Esophagus squamous epithelium (tissue), 5 donors: Measurements from ENCODE around the gene PRCP. TPM values are rescaled to one million over a fixed set of nuclear protein-coding genes. Genes with fewer than 3 reads are reported as not detected.

Source experiments
- DNase-seq: peaks from one replicate; lab custom pipeline; 2025; lab: John Stamatoyannopoulos, UW
- H3K27ac ChIP-seq, 4 donors: fragments of 200-600 bp; sonication (generic); one replicate each; pipeline ENCODE4 v1.5.1; 2016 to 2019; ENCODE audit warnings: mild to moderate bottlenecking in 1 of 4
- H3K27me3 ChIP-seq, 4 donors: fragments of 200-600 bp; sonication (generic); 1 replicate in 3 of 4; 2 replicates in 1 of 4; pipeline versions ENCODE4 v1.5.1 to v1.6.0; 2017 to 2021; ENCODE audit warnings: antibody characterized with exemption in 1 of 4
- H3K36me3 ChIP-seq, 3 donors: fragments of 200-600 bp; sonication (generic); one replicate each; pipeline ENCODE4 v1.5.1; 2016 to 2019
- H3K4me1 ChIP-seq, 3 donors: fragments of 200-600 bp; sonication (generic); one replicate each; pipeline ENCODE4 v1.5.1; 2017 to 2019
- H3K4me3 ChIP-seq, 4 donors: fragments of 200-600 bp; sonication (generic); 1 replicate in 3 of 4; 2 replicates in 1 of 4; pipeline ENCODE4 v1.5.1; 2016 to 2019; ENCODE audit warnings: mild to moderate bottlenecking in 2 of 4, moderate library complexity in 1 of 4
- H3K9me3 ChIP-seq, 3 donors: fragments of 200-600 bp; sonication (generic); one replicate each; pipeline ENCODE4 v1.5.1; 2016 to 2019
- CTCF ChIP-seq, 6 experiments: fragments of 450-650 bp in 4 of 6; fragments of 200-600 bp in 2 of 6; sonication (generic) in 2 of 6; IDR thresholded peaks; one replicate each; pipeline ENCODE4 v1.5.1; 2016 to 2019; ENCODE audit warnings: antibody characterized with exemption in 6 of 6, mild to moderate bottlenecking in 4 of 6, moderate library complexity in 4 of 6
- POLR2A ChIP-seq, 4 donors: fragments of 450-650 bp; IDR thresholded peaks; one replicate each; pipeline ENCODE4 v1.6.1; 2017; ENCODE audit warnings: antibody characterized with exemption in 4 of 4, mild to moderate bottlenecking in 4 of 4, moderate library complexity in 3 of 4
- WGBS, 2 donors: methylation state at CpG; one replicate each; pipeline ENCODE4 v1.1.5; 2018; 5-methylcytosine and 5-hydroxymethylcytosine counted together
- intact Hi-C: fragments of 100-400 bp; cut with DNase I; formaldehyde crosslinking; loops from one replicate; pipeline ENCODE4 v1.15.0; 2022
- total RNA-seq, 4 donors: library from RNA; depleted of rRNA; stranded (reverse); fragments of >200 nt; gene quantifications; one replicate each; pipeline ENCODE4 v1.1.0, GENCODE V29; 2016
- donor health status: DM: yes; HTN: yes; CAD: no.

Gene PRCP
- total RNA-seq, 4 donors from 2014 or later: 39.6 to 82.4 (median 50.3) TPM

GRCh38 chr11:82811369-82811768, 88.9 kb downstream of the PRCP start:
- Histone ChIP-seq H3K4me1 (no peaks in the 10 kb centered on the region), H3K27ac (no peak overlapping the region), H3K4me3 (no peak overlapping the region), H3K9me3 (no peaks in the 10 kb centered on the region), H3K36me3 (no peaks in the 10 kb centered on the region), H3K27me3 (peaks cover 0 to 50% (median 0%) of the 10 kb centered on the region in 4 donors)
- TF ChIP-seq POLR2A (IDR thresholded peaks at IDR 0.05) (no peak), CTCF (IDR thresholded peaks at IDR 0.05) (no peak)
- 82 to 84% methylated on average over 4 to 7 of the region's 8 CpGs for WGBS, 2 donors
- intact Hi-C loops: no loop called here
- no peak for DNase-seq

DNA sequence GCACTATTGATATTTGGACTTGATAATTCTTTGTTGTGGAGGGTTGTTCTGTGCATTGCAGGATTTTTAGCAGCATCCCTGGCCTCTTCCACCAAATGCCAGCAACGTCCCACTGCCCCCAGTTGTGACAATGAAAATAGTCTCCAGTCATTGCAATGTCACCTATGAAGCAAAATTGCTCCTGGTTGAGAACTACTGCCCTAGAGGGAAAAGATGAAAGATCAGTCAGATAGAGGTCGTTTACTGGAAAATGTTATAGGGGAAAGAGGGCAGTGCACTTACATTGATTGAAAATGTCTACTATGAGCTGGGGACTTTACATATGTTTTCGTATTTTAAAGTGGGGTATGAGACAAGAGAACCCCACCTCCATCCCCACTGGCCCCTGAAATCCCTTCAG, 89.5 kb downstream of the PRCP start:
- DNase-seq: no peak
- H3K4me3 ChIP-seq: no peak overlapping the region
- WGBS, 2 donors: 57 to 59% methylated on average over 3 of the region's 3 CpGs
- no peak overlapping the region for H3K27ac ChIP-seq
- H3K9me3 ChIP-seq: no peaks in the 10 kb centered on the region
- H3K27me3 ChIP-seq: peaks cover 0 to 53% (median 0%) of the 10 kb centered on the region in 4 donors
- TF ChIP-seq CTCF (IDR thresholded peaks at IDR 0.05) (no peak), POLR2A (IDR thresholded peaks at IDR 0.05) (no peak)
- no peaks in the 10 kb centered on the region for H3K4me1 ChIP-seq
- intact Hi-C loops: no loop called here
- H3K36me3 ChIP-seq: no peaks in the 10 kb centered on the region

- no peaks in the 10 kb centered on the region for H3K4me1 ChIP-seq
- 56 to 82% methylated on average over 1 of the region's 1 CpG for WGBS, 2 donors
- no peak for TF ChIP-seq POLR2A (IDR thresholded peaks at IDR 0.05)
- TF ChIP-seq CTCF (IDR thresholded peaks at IDR 0.05): no peak
- no peak overlapping the region for H3K4me3 ChIP-seq
- no peaks in the 10 kb centered on the region for H3K36me3 ChIP-seq
- H3K27me3 ChIP-seq: peaks cover 0 to 57% (median 0%) of the 10 kb centered on the region in 4 donors
- no peaks in the 10 kb centered on the region for H3K9me3 ChIP-seq
- no peak for DNase-seq
- intact Hi-C loops: no loop called here
- H3K27ac ChIP-seq: no peak overlapping the region
Measured at GRCh38 chr11:82810326-82810725, 89.9 kb downstream of the PRCP start.

DNA sequence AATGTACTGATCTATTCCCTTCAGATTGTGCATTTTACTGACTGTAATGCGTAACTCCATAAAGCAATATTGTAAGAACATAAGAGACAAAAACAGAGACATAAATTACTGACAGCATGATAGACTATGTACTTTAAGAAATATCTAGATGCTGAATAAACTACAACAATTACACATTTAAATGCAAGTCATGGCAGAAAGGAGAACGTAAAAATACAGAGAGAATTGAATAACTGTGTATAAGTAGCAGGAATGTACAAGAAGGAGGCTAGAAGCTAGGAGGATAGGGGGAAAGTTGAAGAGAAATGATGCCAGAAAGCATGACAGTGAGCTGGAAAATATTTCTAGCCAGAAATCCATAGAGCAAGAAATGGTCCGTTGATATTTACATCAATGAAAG, 92.6 kb downstream of the PRCP start:
- Histone ChIP-seq H3K27me3 (peaks cover 0 to 56% (median 0%) of the 10 kb centered on the region in 4 donors), H3K9me3 (no peaks in the 10 kb centered on the region), H3K4me1 (no peaks in the 10 kb centered on the region), H3K4me3 (no peak overlapping the region), H3K36me3 (no peaks in the 10 kb centered on the region), H3K27ac (no peak overlapping the region)
- 59 to 60% methylated on average over 3 of the region's 3 CpGs for WGBS, 2 donors
- DNase-seq: no peak
- intact Hi-C loops: no loop called here
- no peak for TF ChIP-seq CTCF (IDR thresholded peaks at IDR 0.05)
- TF ChIP-seq POLR2A (IDR thresholded peaks at IDR 0.05): no peak

- H3K9me3 ChIP-seq: no peaks in the 10 kb centered on the region
- no peak overlapping the region for H3K27ac ChIP-seq
- H3K36me3 ChIP-seq: no peaks in the 10 kb centered on the region
- DNase-seq: no peak
- H3K27me3 ChIP-seq: peaks cover 0 to 37% (median 0%) of the 10 kb centered on the region in 4 donors
- TF ChIP-seq CTCF (IDR thresholded peaks at IDR 0.05) (no peak), POLR2A (IDR thresholded peaks at IDR 0.05) (no peak)
- no peaks in the 10 kb centered on the region for H3K4me1 ChIP-seq
- intact Hi-C loops: no loop called here
- WGBS, 2 donors: no CpG with 5 or more reads among the region's 1 CpG
- no peak overlapping the region for H3K4me3 ChIP-seq
Measured at GRCh38 chr11:82802710-82803109, 97.5 kb downstream of the PRCP start.
